ENCODE results near the gene C11orf58.

C11orf58 gene

DNA sequence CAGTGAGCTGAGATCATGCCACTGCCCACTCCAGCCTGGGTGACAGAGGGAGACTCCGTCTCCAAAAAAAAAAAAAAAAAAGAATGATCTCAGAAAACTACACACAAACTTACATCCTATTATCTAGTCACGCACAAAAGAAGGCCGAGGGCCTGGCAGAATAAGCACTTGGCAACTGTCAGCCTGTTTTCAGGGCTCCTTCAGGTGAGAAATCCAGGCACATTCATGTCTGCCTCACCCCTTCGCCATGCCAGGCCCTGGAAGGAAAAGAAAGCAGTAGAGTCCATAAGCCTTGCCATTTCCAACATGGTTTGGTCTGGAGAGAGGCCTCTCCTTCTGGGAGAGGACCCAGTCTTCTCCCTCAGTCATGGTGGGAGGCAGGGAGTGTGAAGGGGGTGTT lies 30.9 kb downstream of the C11orf58 start:
- no peak for DNase-seq

- no peak for DNase-seq
Observed at GRCh38 chr11:16770016-16770415, 31.6 kb downstream of the C11orf58 start.

- DNase-seq: no peak
Observed at GRCh38 chr11:16771350-16772140, 33.1 kb downstream of the C11orf58 start.

GRCh38 chr11:16772141-16772512 lies 33.7 kb downstream of the C11orf58 start:
- DNase-seq: no peak

DNA sequence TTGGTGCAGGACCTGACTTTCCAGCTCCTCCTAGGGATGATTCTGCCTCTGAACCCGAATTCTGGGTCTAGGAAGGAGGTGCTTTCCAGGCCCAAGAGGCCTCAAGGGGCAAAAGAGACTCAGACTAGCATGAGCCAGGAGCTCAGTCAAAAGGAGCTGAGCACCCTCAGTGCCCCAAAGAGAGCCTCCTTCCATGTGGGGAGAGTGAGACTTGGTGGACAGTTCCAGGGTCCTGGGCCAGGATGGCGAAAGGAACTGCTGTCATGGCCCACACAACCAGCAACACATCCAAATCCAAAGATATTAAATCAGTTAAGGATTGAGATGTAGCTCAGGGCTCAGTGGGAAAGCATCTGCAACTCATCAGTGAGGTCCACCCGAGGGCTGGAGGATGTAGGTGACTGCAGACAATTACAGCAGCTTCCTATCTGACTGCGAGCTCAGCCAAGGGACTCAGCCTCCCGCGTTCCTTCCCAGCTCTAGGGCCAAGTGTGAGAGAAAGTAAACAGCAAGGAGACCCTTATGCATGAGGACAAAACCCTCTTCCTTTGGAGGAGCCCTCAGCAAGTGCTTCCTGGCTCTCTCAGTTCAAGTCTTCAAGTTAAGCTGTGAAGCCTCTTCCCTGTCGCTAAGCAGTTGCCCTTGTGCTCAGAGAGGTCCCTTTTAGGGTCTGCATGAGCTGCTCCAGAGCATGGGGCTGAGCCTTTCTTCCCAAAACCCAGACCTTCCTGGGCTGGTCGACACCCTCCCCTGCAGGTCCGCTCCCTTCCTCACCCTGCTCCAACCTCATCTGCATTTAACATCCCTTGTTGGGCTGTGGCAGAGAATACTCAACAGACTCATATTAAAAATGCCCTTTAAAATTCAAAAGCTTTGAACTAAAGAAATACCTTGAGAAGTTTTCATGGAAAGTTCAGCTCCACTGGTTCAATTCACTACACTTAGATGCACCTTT lies 35.8 kb downstream of the C11orf58 start:
- DNase-seq: no peak

GRCh38 chr11:16774936-16775613 lies 36.6 kb downstream of the C11orf58 start:
- DNase-seq: no peak

GRCh38 chr11:16775614-16776283 lies 37.3 kb downstream of the C11orf58 start:
- no peak for DNase-seq

GRCh38 chr11:16776711-16777612 lies 38.5 kb downstream of the C11orf58 start:
- no peak for DNase-seq

DNA sequence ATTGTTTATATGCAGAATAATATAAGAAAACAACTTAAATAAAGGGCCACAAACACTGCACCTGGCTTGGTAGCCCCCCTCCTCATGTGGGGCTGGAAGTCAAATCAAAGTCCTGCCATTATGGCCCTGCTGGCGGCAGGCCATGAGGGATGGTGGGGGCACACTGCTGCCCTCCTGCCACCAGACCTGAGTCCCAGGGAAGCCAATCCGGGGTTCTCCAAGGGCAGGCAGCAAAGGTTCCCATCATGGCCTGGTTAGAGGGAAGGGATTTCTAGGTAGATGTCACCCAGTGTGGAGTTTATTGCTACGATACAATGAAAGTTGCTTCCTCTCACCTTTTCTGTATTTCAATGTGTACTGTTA lies 39.1 kb downstream of the C11orf58 start:
- DNase-seq: no peak

DNA sequence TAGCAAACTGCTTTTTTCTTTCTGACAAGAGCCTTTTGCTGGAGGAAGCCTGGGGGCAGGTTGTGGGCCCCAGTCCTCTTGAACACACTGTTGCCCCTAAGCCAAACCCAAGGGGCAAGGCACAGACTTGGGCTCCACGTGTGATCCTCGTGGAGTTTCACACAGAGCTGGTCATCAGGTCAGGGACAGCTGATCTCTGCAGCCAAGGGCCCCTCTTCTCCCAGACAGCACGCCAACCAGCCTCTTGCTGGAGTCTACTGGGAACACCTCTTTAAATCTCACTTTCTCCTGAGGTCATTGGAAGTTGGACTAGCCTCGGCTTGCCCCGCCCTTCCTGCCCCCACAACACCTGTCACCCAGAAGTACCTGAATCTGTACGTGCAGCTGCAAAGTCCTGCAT lies 39.8 kb downstream of the C11orf58 start:
- DNase-seq: no peak

- DNase-seq: no peak
Observed at GRCh38 chr11:16778876-16779275, 40.4 kb downstream of the C11orf58 start.

- DNase-seq: no peak
Observed at GRCh38 chr11:16779436-16779835, 41.0 kb downstream of the C11orf58 start.

GRCh38 chr11:16780146-16780545 lies 41.7 kb downstream of the C11orf58 start:
- DNase-seq: no peak

DNA sequence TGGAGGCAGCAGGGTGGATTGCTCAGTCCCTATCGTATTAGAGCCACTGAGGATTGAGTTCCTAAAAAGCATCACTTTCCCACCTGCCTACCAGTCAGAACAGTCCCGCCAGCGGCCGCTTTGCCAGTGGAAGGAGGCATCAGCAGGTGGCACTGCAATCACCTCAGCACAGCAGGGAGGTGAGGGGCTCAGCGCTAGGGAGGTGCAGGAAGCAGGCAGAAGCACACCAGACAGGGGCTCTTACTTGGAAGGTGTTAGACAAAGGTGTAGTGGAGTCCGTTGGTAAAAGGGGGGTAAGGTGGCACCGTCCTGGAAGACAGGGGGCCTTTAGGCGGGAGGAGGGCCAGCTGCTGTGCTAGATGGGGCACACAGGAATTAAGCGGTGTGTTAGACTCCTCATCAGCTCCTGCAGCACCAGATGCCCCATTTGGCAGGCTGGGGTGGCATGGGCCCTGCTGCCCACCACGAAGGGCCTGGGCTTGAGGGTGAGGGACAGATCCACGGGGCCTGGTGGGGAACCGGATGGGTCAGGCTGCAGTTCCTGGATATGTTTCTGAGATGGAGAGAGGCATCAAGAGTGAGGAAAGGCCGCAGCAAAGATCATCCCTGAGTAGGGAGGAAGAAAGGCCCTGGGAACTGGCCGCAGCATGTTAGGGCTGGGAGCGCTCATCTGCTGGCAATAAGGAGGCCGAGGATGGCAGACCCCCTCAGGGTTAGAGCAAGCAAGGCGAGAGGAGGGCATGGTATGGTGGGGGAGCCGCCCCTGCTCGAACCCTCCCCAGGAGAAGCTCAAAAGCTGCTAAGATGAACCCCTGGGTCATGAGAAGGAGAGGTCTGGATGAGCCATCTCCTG lies 42.5 kb downstream of the C11orf58 start:
- no peak for DNase-seq

- no peak for DNase-seq
Observed at GRCh38 chr11:16781936-16782919, 43.8 kb downstream of the C11orf58 start.

GRCh38 chr11:16783321-16783801 lies 44.9 kb downstream of the C11orf58 start:
- DNase-seq: no peak

DNA sequence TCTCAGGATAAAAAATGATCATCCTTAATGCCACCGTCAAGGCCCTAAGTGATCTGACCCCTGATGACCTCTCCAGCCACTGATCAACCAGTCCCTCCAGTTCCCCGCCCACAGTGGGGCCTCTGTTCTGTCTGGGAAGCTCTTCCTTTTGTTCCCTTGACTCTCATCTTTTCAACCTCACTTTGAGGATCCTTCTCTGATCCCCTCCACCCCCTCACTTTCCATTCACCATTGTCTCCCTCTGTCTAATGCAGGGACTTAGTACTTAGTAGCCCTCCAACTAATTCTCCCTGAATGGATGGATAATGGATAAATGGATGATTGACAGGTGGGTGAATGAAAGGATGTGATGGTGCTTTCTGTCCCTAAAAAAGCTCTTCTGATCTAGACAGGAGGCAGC lies 45.6 kb downstream of the C11orf58 start:
- no peak for DNase-seq

DNA sequence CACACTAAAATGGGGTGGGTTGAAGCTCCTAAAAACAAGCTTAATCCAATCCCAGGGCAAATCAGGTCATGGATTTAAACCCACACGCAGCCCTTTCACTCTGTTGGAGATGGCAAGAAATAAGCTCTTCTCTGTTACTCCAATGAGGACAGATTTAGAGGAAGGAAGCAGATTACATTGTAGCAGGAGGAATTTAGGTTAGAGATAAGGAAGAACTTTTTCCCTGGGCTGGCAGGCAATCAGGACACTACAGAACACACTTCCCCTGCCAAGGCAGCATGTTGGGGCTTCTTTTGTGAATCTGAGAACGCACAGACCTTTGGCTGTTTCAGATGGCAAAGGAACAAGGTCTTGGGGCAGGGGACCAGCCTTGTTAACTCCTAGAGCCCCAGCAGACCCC lies 46.2 kb downstream of the C11orf58 start:
- DNase-seq: no peak

DNA sequence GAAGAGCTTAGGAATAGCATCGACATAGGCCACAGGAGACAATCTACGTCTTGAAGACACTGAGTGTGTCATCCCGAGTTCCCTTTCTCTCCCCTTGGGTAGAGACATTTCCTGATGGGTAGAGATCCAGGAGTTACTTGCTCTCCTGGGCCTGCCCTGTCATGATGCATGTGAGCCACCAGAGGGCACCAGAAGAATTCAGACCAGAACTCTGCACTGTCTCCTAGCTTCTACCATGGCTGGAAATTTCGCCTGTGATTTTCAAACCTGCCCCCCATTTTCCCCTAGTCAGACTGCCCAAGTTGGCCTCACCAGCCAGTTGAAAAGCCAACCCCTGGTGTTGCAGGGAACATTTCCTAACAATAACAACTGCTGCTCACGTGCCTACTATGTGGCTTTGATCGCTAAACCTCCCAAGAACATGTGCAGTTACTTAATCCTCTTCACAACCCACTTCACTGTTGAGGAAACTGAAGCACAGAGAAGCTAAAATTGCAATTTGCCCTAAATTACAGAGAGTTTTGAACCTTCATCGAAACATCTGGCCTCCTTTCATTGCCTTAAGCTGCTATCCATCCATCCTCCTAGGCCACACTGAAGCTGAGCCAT lies 47.2 kb downstream of the C11orf58 start:
- DNase-seq: peak; percentile 73
